ENCODE data around the gene DYNC1LI1. TPM values are rescaled to one million over a fixed set of nuclear protein-coding genes. Genes with fewer than 3 reads are reported as not detected.
"Not testable (repeated sequence)": the region's sequence is repeated elsewhere in the genome, so short reads cannot be mapped to it uniquely, and the experiment has no call there.

DYNC1LI1 gene
- total RNA-seq, 4 donors from 2014 or later, result 23.5 to 46.0 (median 26.5) TPM

- Histone ChIP-seq H3K4me1 (no peaks in the 10 kb centered on the region), H3K27ac (no peak overlapping the region), H3K36me3 (peaks cover 26 to 29% of the 10 kb centered on the region in 2 donors), H3K27me3 (no peaks in the 10 kb centered on the region), H3K9me3 (no peaks in the 10 kb centered on the region), H3K4me3 (replicated peaks in 1 of 3) (no peak overlapping the region)
- DNase-seq, result no peak
- intact Hi-C loops (cut with DNase I), result no loop called here
- TF ChIP-seq CTCF (IDR thresholded peaks at IDR 0.05) (no peak), POLR2A (IDR thresholded peaks at IDR 0.05) (no peak)
Observed at GRCh38 chr3:32531010-32531647, 39.5 kb downstream of the DYNC1LI1 start.

GRCh38 chr3:32525720-32526119 is 44.9 kb downstream of the DYNC1LI1 start:
- peaks cover 29 to 37% of the 10 kb centered on the region in 2 donors for H3K36me3 ChIP-seq
- intact Hi-C loops (cut with DNase I), result no loop called here

GRCh38 chr3:32522682-32523081 is 48.0 kb downstream of the DYNC1LI1 start:
- Histone ChIP-seq H3K36me3 (peaks cover 16 to 25% of the 10 kb centered on the region in 2 donors), H3K4me3 (replicated peaks in 1 of 3) (no peak overlapping the region), H3K27ac (no peak overlapping the region), H3K27me3 (no peaks in the 10 kb centered on the region), H3K9me3 (no peaks in the 10 kb centered on the region), H3K4me1 (no peaks in the 10 kb centered on the region)
- intact Hi-C loops (cut with DNase I), result no loop called here
- no peak for DNase-seq
- TF ChIP-seq POLR2A (IDR thresholded peaks at IDR 0.05), result no peak
- no peak for TF ChIP-seq CTCF (IDR thresholded peaks at IDR 0.05)
- 84 to 86% methylated on average over 7 of the region's 7 CpGs for WGBS, 2 donors

More at GRCh38 chr3:32525720-32526119, 44.9 kb downstream of the DYNC1LI1 start:
- Histone ChIP-seq H3K27me3 (no peaks in the 10 kb centered on the region), H3K4me3 (replicated peaks in 1 of 3) (no peak overlapping the region), H3K9me3 (no peaks in the 10 kb centered on the region), H3K4me1 (no peaks in the 10 kb centered on the region), H3K27ac (no peak overlapping the region)
- TF ChIP-seq POLR2A (IDR thresholded peaks at IDR 0.05), result no peak
- no peak for TF ChIP-seq CTCF (IDR thresholded peaks at IDR 0.05)
- DNase-seq, result no peak

- H3K4me3 ChIP-seq (replicated peaks in 1 of 3); H3K9me3 ChIP-seq; H3K36me3 ChIP-seq; intact Hi-C loops (cut with DNase I); H3K4me1 ChIP-seq; H3K27me3 ChIP-seq; H3K27ac ChIP-seq; DNase-seq: not testable (repeated sequence)
- 93 to 97% methylated on average over 5 of the region's 5 CpGs for WGBS, 2 donors
Observed at GRCh38 chr3:32518921-32519320, 51.7 kb downstream of the DYNC1LI1 start.

- WGBS, 2 donors, result 89 to 93% methylated on average over 9 of the region's 9 CpGs
- intact Hi-C loops (cut with DNase I); DNase-seq: not testable (repeated sequence)
Observed at GRCh38 chr3:32516751-32517150, 53.9 kb downstream of the DYNC1LI1 start.

GRCh38 chr3:32511005-32511404 is 59.7 kb downstream of the DYNC1LI1 start:
- 76 to 85% methylated on average over 2 of the region's 2 CpGs for WGBS, 2 donors
- Histone ChIP-seq H3K27me3 (no peaks in the 10 kb centered on the region), H3K27ac (no peak overlapping the region), H3K36me3 (no peaks in the 10 kb centered on the region), H3K4me1 (no peaks in the 10 kb centered on the region), H3K4me3 (replicated peaks in 1 of 3) (no peak overlapping the region), H3K9me3 (no peaks in the 10 kb centered on the region)
- DNase-seq, result no peak
- TF ChIP-seq POLR2A (IDR thresholded peaks at IDR 0.05), result no peak
- no peak for TF ChIP-seq CTCF (IDR thresholded peaks at IDR 0.05)
- intact Hi-C loops (cut with DNase I), result no loop called here

More at GRCh38 chr3:32516751-32517150, 53.9 kb downstream of the DYNC1LI1 start:
- not testable (repeated sequence) for H3K9me3 ChIP-seq; H3K4me3 ChIP-seq (replicated peaks in 1 of 3); H3K36me3 ChIP-seq; H3K4me1 ChIP-seq; H3K27me3 ChIP-seq; H3K27ac ChIP-seq
